Measurements from ENCODE around the gene HLX. TPM values are rescaled to one million over a fixed set of nuclear protein-coding genes. Genes with fewer than 3 reads are reported as not detected.

HLX gene
- total RNA-seq, 1 experiment from 2014 or later = not detected

DNA sequence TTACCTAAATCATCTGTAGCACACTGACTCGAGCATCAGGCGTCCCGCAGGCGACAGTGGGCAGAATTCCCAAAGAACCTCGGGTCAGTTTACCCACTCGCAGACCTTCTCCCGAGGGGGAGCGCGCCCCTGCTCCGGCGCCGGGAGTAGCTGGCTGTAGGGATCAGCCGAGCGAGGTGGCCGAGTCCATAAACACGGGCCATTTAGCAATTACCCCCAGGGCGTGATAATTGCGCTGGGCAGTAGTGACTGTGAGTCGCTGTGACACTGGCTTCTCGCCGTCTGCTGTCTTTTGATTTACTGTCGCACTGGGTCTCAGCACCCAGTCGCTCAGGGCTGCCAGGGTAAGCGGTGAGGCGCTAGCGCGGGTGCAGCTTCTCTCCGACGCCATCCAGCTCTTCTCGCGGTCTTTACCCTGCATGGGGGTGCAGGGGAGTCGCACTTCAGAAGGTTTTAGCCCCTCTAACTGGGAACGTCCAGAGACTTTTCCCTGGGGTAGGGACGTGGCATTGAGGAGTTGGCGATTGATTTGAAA, 16.2 kb downstream of the HLX start:
- TF ChIP-seq EZH2 (IDR thresholded peaks at IDR 0.05; ENCODE audit: borderline replicate concordance, low read depth, low read length, poor library complexity, severe bottlenecking) = no peak
- TF ChIP-seq, protein P1, sequence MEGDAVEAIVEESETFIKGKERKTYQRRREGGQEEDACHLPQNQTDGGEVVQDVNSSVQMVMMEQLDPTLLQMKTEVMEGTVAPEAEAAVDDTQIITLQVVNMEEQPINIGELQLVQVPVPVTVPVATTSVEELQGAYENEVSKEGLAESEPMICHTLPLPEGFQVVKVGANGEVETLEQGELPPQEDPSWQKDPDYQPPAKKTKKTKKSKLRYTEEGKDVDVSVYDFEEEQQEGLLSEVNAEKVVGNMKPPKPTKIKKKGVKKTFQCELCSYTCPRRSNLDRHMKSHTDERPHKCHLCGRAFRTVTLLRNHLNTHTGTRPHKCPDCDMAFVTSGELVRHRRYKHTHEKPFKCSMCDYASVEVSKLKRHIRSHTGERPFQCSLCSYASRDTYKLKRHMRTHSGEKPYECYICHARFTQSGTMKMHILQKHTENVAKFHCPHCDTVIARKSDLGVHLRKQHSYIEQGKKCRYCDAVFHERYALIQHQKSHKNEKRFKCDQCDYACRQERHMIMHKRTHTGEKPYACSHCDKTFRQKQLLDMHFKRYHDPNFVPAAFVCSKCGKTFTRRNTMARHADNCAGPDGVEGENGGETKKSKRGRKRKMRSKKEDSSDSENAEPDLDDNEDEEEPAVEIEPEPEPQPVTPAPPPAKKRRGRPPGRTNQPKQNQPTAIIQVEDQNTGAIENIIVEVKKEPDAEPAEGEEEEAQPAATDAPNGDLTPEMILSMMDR (conservative IDR thresholded peaks at IDR 0.05; ENCODE audit: low read depth, low read length) = no peak
- ChIA-PET CTCF (no interaction called here), POLR2A (ENCODE audit: low non-redundant PET) (no interaction called here)
- intact Hi-C loops (cut with micrococcal nuclease; ENCODE audit: unreplicated experiment) = no loop called here
- DNase-seq (ENCODE audit: low spot score) = no peak
- no TSS peak for BruUV-seq (replicated peaks)
- Histone ChIP-seq H3K4me1 (ENCODE audit: insufficient read depth, low read length, poor library complexity, severe bottlenecking) (no peaks in the 10 kb centered on the region), H3K27ac (ENCODE audit: low read depth, low read length, poor library complexity, severe bottlenecking) (no peak overlapping the region), H3K4me3 (ENCODE audit: low read depth, low read length, poor library complexity, severe bottlenecking) (no peak overlapping the region), H3K27me3 (replicated peaks; ENCODE audit: insufficient read depth, low read depth, low read length, poor library complexity) (no peaks in the 10 kb centered on the region), H3K36me3 (ENCODE audit: insufficient read depth, low read length, poor library complexity, severe bottlenecking) (no peaks in the 10 kb centered on the region), H3K9me3 (ENCODE audit: low read depth, low read length, poor library complexity, severe bottlenecking) (no peaks in the 10 kb centered on the region)

DNA sequence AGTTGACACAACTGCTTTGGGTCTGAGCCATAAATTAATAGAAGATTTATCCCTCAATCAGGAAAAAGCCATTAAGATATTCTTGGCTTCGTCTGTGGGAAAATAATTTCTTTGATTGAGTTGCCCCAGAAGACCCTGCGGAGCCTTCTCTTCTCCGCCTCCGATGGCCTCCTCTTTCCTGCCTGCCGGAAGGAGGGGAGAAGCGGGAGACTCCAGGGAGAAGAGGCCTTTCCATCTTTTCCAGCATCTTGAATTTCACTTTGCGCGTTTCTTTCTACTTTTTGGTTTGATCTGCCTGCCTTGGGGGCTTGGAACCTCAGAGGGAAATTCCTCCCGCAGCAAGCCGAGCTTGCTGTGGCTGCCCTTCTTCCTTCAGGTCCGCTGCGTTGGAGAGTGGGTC, 16.8 kb downstream of the HLX start:
- no TSS peak for BruUV-seq (replicated peaks)
- Histone ChIP-seq H3K4me3 (ENCODE audit: low read depth, low read length, poor library complexity, severe bottlenecking) (no peak overlapping the region), H3K9me3 (ENCODE audit: low read depth, low read length, poor library complexity, severe bottlenecking) (no peaks in the 10 kb centered on the region), H3K4me1 (ENCODE audit: insufficient read depth, low read length, poor library complexity, severe bottlenecking) (no peaks in the 10 kb centered on the region), H3K27me3 (replicated peaks; ENCODE audit: insufficient read depth, low read depth, low read length, poor library complexity) (no peaks in the 10 kb centered on the region), H3K27ac (ENCODE audit: low read depth, low read length, poor library complexity, severe bottlenecking) (no peak overlapping the region), H3K36me3 (ENCODE audit: insufficient read depth, low read length, poor library complexity, severe bottlenecking) (no peaks in the 10 kb centered on the region)
- POLR2A ChIA-PET (ENCODE audit: low non-redundant PET) = no interaction called here
- no peak for TF ChIP-seq EZH2 (IDR thresholded peaks at IDR 0.05; ENCODE audit: borderline replicate concordance, low read depth, low read length, poor library complexity, severe bottlenecking)
- TF ChIP-seq, protein P1 (conservative IDR thresholded peaks at IDR 0.05; ENCODE audit: low read depth, low read length) = no peak
- DNase-seq (ENCODE audit: low spot score) = no peak
- CTCF ChIA-PET = no interaction called here
- intact Hi-C loops (cut with micrococcal nuclease; ENCODE audit: unreplicated experiment) = no loop called here

GRCh38 chr1:220900842-220901241, 21.6 kb downstream of the HLX start:
- ChIA-PET POLR2A (ENCODE audit: low non-redundant PET) (no interaction called here), CTCF (no interaction called here)
- Histone ChIP-seq H3K9me3 (ENCODE audit: low read depth, low read length, poor library complexity, severe bottlenecking) (no peaks in the 10 kb centered on the region), H3K4me3 (ENCODE audit: low read depth, low read length, poor library complexity, severe bottlenecking) (no peak overlapping the region), H3K36me3 (ENCODE audit: insufficient read depth, low read length, poor library complexity, severe bottlenecking) (no peaks in the 10 kb centered on the region), H3K27me3 (replicated peaks; ENCODE audit: insufficient read depth, low read depth, low read length, poor library complexity) (no peaks in the 10 kb centered on the region), H3K4me1 (ENCODE audit: insufficient read depth, low read length, poor library complexity, severe bottlenecking) (no peaks in the 10 kb centered on the region), H3K27ac (ENCODE audit: low read depth, low read length, poor library complexity, severe bottlenecking) (no peak overlapping the region)
- intact Hi-C loops (cut with micrococcal nuclease; ENCODE audit: unreplicated experiment) = no loop called here
- no peak for DNase-seq (ENCODE audit: low spot score)
- no TSS peak for BruUV-seq (replicated peaks)
- TF ChIP-seq EZH2 (IDR thresholded peaks at IDR 0.05; ENCODE audit: borderline replicate concordance, low read depth, low read length, poor library complexity, severe bottlenecking) = no peak
- TF ChIP-seq, protein P1 (conservative IDR thresholded peaks at IDR 0.05; ENCODE audit: low read depth, low read length) = no peak
